Activated CD4-positive, alpha-beta T cell treated with anti-CD3 and anti-CD28 coated beads for 36 hours (primary cell): Measurements from ENCODE around the gene RPL10L. TPM values are rescaled to one million over a fixed set of nuclear protein-coding genes. Genes with fewer than 3 reads are reported as not detected.

Experiments used
- ATAC-seq: fragments of 200-7000 bp; cut with Tn5 transposase; one replicate; pipeline ENCODE4 v1.10.0; 2021; ENCODE audit warnings: mild to moderate bottlenecking, moderate library complexity
- CTCF ChIA-PET: fragments of 350-600 bp; sonication (Branson Sonifier 250); formaldehyde crosslinking; loops from one replicate; lab custom pipeline; 2021; ENCODE audit warnings: antibody characterized with exemption; lab: Charles Lee
- POLR2A ChIA-PET: fragments of 350-600 bp; sonication (Branson Sonifier 250); formaldehyde crosslinking; loops from one replicate; lab custom pipeline; 2021; ENCODE audit warnings: antibody characterized with exemption, inconsistent platforms; lab: Charles Lee
- DNase-seq: peaks from one replicate; pipeline ENCODE4 v3.0.0-alpha.2; 2020
- H3K27ac Mint-ChIP-seq: one replicate; pipeline ENCODE4 v1.8.0; 2021; ENCODE audit warnings: mixed read lengths
- H3K27me3 Mint-ChIP-seq: one replicate; pipeline ENCODE4 v1.8.0; 2021; ENCODE audit warnings: mixed read lengths
- H3K36me3 Mint-ChIP-seq: one replicate; pipeline ENCODE4 v1.8.0; 2021; ENCODE audit warnings: low read depth, mixed read lengths
- H3K4me1 Mint-ChIP-seq: one replicate; pipeline ENCODE4 v1.8.0; 2021; ENCODE audit warnings: mixed read lengths
- H3K4me3 Mint-ChIP-seq: one replicate; pipeline ENCODE4 v1.8.0; 2021; ENCODE audit warnings: mild to moderate bottlenecking, moderate library complexity, mixed read lengths
- H3K9me3 Mint-ChIP-seq: one replicate; pipeline ENCODE4 v1.8.0; 2021; ENCODE audit warnings: low read depth, mixed read lengths
- intact Hi-C, 2 experiments: fragments of 100-400 bp; cut with DNase I in 1 of 2; cut with micrococcal nuclease in 1 of 2; formaldehyde crosslinking; loops; one replicate each; pipeline versions ENCODE4 v1.14.2 to v1.15.1; 2022 to 2024; cut with DNase I, micrococcal nuclease
- total RNA-seq, 2 experiments: library from RNA; stranded (reverse); gene quantifications; one replicate each; pipeline ENCODE4 v1.2.3, GENCODE V29; 2021

Gene RPL10L
- total RNA-seq, result not detected

GRCh38 chr14:46651526-46652144 lies at the start of gene RPL10L:
Gene RPL10L (minus strand): TSS chr14:46651781. CDS start chr14:46651736, 45 bp downstream.
- peak; percentile 8 for DNase-seq
- ChIA-PET POLR2A (no interaction called here), CTCF (no interaction called here)
- Mint-ChIP-seq H3K27me3 (no peaks in the 10 kb centered on the region), H3K27ac (no peak within 1 kb of the TSS), H3K4me1 (no peaks in the 10 kb centered on the region), H3K9me3 (peaks cover 1% of the 10 kb centered on the region), H3K4me3 (no peak within 1 kb of the TSS), H3K36me3 (no peaks in the 10 kb centered on the region)
- intact Hi-C loops, result no loop called here
- ATAC-seq, result no peak

DNA sequence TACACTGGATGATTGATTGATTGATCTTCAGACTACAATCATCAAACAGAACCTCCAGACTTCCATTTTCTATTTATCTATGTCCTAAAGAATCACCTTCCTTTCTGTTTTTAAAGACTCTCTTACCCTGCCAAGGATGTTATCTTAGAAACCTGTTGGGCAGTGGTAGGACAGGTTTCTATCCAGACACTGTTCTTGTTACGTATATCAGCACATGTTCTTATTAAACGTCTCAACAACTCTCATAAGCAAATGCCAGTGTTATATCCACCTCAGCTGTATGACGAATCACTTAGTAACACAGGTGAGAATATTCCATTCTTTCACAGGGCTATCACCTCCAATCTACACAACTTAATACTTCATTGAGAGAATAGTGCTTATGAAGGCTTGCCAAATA lies 40.2 kb upstream of the RPL10L start:
- Mint-ChIP-seq H3K27ac (no peak overlapping the region), H3K4me1 (no peaks in the 10 kb centered on the region), H3K9me3 (peaks cover 11% of the 10 kb centered on the region), H3K36me3 (no peaks in the 10 kb centered on the region), H3K27me3 (no peaks in the 10 kb centered on the region), H3K4me3 (no peak overlapping the region)
- ATAC-seq (no peak), DNase-seq (no peak)
- POLR2A ChIA-PET, result no interaction called here
- intact Hi-C loops, result no loop called here
- CTCF ChIA-PET, result no interaction called here

GRCh38 chr14:46686652-46687051 lies 35.1 kb upstream of the RPL10L start:
- H3K9me3 Mint-ChIP-seq, result peaks cover 15% of the 10 kb centered on the region
- no peaks in the 10 kb centered on the region for H3K27me3 Mint-ChIP-seq
- ATAC-seq, result no peak
- CTCF ChIA-PET, result interaction anchor here (1.0 kb wide), 1 partner anchor 10 kb away, joined by 3 read pairs; no protein-coding TSS in a partner anchor
- H3K27ac Mint-ChIP-seq, result no peak overlapping the region
- POLR2A ChIA-PET, result no interaction called here
- no peak for DNase-seq
- H3K4me1 Mint-ChIP-seq, result no peaks in the 10 kb centered on the region
- intact Hi-C loops, result no loop called here
- H3K4me3 Mint-ChIP-seq, result no peak overlapping the region
- no peaks in the 10 kb centered on the region for H3K36me3 Mint-ChIP-seq

GRCh38 chr14:46672128-46672527 lies 20.5 kb upstream of the RPL10L start:
- ChIA-PET POLR2A (no interaction called here), CTCF (no interaction called here)
- Mint-ChIP-seq H3K4me3 (no peak overlapping the region), H3K27ac (no peak overlapping the region), H3K4me1 (no peaks in the 10 kb centered on the region), H3K27me3 (no peaks in the 10 kb centered on the region), H3K36me3 (no peaks in the 10 kb centered on the region), H3K9me3 (peaks cover 8% of the 10 kb centered on the region)
- intact Hi-C loops, result no loop called here
- no peak for ATAC-seq
- DNase-seq, result no peak

- ChIA-PET POLR2A (no interaction called here), CTCF (no interaction called here)
- Mint-ChIP-seq H3K4me3 (no peak overlapping the region), H3K9me3 (peaks cover 14% of the 10 kb centered on the region), H3K27me3 (no peaks in the 10 kb centered on the region), H3K36me3 (no peaks in the 10 kb centered on the region), H3K4me1 (no peaks in the 10 kb centered on the region), H3K27ac (no peak overlapping the region)
- DNase-seq (no peak), ATAC-seq (no peak)
- intact Hi-C loops, result no loop called here
These were observed 11.8 kb upstream of the RPL10L start for GRCh38 chr14:46663382-46663781.

DNA sequence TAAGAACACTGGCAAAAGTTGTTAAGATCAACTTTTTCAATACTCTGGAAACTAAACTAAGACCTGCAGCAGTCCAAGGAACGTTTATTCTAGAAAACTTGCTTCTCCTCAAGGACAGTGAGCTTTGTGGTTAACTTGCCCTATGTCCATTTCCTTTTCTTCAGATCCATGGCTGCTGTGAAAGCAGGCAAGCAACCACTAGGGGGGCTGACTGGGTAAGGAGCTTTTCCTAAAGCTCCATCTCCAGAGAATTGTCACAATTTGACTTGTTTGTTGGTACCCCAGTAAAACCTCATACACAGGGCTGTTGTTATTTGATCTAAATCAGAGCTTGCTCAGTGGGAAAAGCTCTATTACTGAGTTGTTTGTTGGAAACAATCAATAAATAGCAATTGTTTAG lies 10.1 kb upstream of the RPL10L start:
- H3K4me1 Mint-ChIP-seq, result no peaks in the 10 kb centered on the region
- no peak for ATAC-seq
- H3K9me3 Mint-ChIP-seq, result peaks cover 12% of the 10 kb centered on the region
- ChIA-PET CTCF (no interaction called here), POLR2A (no interaction called here)
- H3K27ac Mint-ChIP-seq, result no peak overlapping the region
- DNase-seq, result no peak
- H3K27me3 Mint-ChIP-seq, result no peaks in the 10 kb centered on the region
- intact Hi-C loops, result no loop called here
- H3K4me3 Mint-ChIP-seq, result no peak overlapping the region
- no peaks in the 10 kb centered on the region for H3K36me3 Mint-ChIP-seq

- no peak for DNase-seq
- no peak for ATAC-seq
- Mint-ChIP-seq H3K27me3 (no peaks in the 10 kb centered on the region), H3K4me3 (no peak overlapping the region), H3K9me3 (peaks cover 1% of the 10 kb centered on the region), H3K27ac (no peak overlapping the region), H3K4me1 (no peaks in the 10 kb centered on the region), H3K36me3 (no peaks in the 10 kb centered on the region)
- intact Hi-C loops, result no loop called here
- POLR2A ChIA-PET, result no interaction called here
- CTCF ChIA-PET, result interaction anchor here (0.9 kb wide), 1 partner anchor 16 kb away, joined by 3 read pairs; no protein-coding TSS in a partner anchor
These were observed 1.6 kb upstream of the RPL10L start for GRCh38 chr14:46653031-46653755.

- intact Hi-C loops, result no loop called here
- no peaks in the 10 kb centered on the region for H3K4me1 Mint-ChIP-seq
- H3K27me3 Mint-ChIP-seq, result no peaks in the 10 kb centered on the region
- H3K27ac Mint-ChIP-seq, result no peak overlapping the region
- CTCF ChIA-PET, result no interaction called here
- H3K4me3 Mint-ChIP-seq, result no peak overlapping the region
- POLR2A ChIA-PET, result no interaction called here
- H3K9me3 Mint-ChIP-seq, result peaks cover 8% of the 10 kb centered on the region
- H3K36me3 Mint-ChIP-seq, result no peaks in the 10 kb centered on the region
- DNase-seq (no peak), ATAC-seq (no peak)
These were observed 4.8 kb downstream of the RPL10L start for GRCh38 chr14:46646796-46647195.

DNA sequence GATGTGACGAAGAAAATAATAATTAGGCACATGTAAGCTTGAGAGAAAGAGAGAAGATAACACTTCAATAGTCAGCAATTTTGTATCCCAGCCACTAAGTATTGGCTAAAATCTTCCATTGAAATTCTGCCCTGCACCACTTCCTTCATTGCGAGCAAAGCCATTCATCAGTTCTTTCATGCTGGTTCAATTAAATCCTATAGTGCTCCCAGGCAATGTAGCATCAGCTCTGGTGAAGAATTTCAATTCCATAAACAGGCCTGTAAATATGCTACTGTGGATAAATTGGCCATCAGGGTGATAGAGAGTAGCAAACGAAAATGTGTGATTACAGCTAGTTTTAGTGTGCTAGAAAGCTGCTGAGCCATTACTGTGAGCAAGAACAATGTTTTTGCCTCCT lies 24.7 kb downstream of the RPL10L start:
- ChIA-PET CTCF (interaction anchor here (1.2 kb wide), 1 partner anchor 12 kb away, joined by 3 read pairs; no protein-coding TSS in a partner anchor), POLR2A (no interaction called here)
- Mint-ChIP-seq H3K4me1 (no peaks in the 10 kb centered on the region), H3K9me3 (peaks cover 8% of the 10 kb centered on the region), H3K27me3 (no peaks in the 10 kb centered on the region), H3K4me3 (no peak overlapping the region), H3K27ac (no peak overlapping the region), H3K36me3 (no peaks in the 10 kb centered on the region)
- intact Hi-C loops, result no loop called here
- ATAC-seq (no peak), DNase-seq (no peak)
